ENCODE results near the gene NDUFA7. TPM values are rescaled to one million over a fixed set of nuclear protein-coding genes. Genes with fewer than 3 reads are reported as not detected.

The NDUFA7 gene
- total RNA-seq, 4 donors from 2014 or later = 23.8 to 40.6 (median 32.8) TPM

GRCh38 chr19:8338835-8339234 is 17.7 kb upstream of the NDUFA7 start:
- Histone ChIP-seq H3K4me1 (peaks cover 15 to 69% (median 33%) of the 10 kb centered on the region in 3 donors), H3K27me3 (peaks cover 0 to 79% (median 3%) of the 10 kb centered on the region in 4 donors), H3K36me3 (no peaks in the 10 kb centered on the region), H3K9me3 (no peaks in the 10 kb centered on the region), H3K27ac (no peak overlapping the region), H3K4me3 (no peak overlapping the region)
- 56 to 69% methylated on average over 4 to 6 of the region's 6 CpGs for WGBS, 2 donors
- DNase-seq = no peak
- intact Hi-C loops (cut with DNase I) = no loop called here
- TF ChIP-seq, protein P1, sequence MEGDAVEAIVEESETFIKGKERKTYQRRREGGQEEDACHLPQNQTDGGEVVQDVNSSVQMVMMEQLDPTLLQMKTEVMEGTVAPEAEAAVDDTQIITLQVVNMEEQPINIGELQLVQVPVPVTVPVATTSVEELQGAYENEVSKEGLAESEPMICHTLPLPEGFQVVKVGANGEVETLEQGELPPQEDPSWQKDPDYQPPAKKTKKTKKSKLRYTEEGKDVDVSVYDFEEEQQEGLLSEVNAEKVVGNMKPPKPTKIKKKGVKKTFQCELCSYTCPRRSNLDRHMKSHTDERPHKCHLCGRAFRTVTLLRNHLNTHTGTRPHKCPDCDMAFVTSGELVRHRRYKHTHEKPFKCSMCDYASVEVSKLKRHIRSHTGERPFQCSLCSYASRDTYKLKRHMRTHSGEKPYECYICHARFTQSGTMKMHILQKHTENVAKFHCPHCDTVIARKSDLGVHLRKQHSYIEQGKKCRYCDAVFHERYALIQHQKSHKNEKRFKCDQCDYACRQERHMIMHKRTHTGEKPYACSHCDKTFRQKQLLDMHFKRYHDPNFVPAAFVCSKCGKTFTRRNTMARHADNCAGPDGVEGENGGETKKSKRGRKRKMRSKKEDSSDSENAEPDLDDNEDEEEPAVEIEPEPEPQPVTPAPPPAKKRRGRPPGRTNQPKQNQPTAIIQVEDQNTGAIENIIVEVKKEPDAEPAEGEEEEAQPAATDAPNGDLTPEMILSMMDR (IDR thresholded peaks at IDR 0.05) = no peak
- TF ChIP-seq POLR2A (IDR thresholded peaks at IDR 0.05) = no peak

GRCh38 chr19:8337728-8338127 is 16.6 kb upstream of the NDUFA7 start:
- Histone ChIP-seq H3K4me3 (no peak overlapping the region), H3K27me3 (peaks cover 0 to 79% (median 6%) of the 10 kb centered on the region in 4 donors), H3K4me1 (peaks cover 15 to 69% (median 35%) of the 10 kb centered on the region in 3 donors), H3K36me3 (no peaks in the 10 kb centered on the region), H3K27ac (peak overlapping the region in 1 of 4 donors; percentile 34), H3K9me3 (no peaks in the 10 kb centered on the region)
- DNase-seq = no peak
- TF ChIP-seq, protein P1 (IDR thresholded peaks at IDR 0.05) = no peak
- TF ChIP-seq POLR2A (IDR thresholded peaks at IDR 0.05) = no peak
- WGBS, 2 donors = 53 to 63% methylated on average over 5 of the region's 7 CpGs
- intact Hi-C loops (cut with DNase I) = no loop called here

DNA sequence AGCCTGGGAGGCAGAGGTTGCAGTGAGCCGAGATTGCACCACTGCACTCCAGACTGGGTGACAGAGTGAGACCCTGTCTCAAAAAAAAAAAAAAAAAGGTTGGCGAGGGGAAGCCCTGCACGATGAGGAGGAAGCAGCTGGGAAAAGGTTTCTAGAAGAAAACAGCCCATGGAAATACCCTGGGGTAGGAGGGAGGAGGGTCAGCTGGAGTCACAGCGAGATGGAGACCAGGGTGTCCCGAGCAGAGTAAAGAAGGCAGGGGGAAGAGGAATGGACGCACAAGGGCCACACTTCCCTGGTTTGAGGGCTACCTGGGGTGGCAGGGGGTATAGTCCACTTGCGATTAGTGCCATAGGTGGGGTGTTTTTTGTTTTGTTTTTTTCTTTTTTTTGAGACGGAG is 15.5 kb upstream of the NDUFA7 start:
- H3K27ac ChIP-seq = no peak overlapping the region
- no peaks in the 10 kb centered on the region for H3K36me3 ChIP-seq
- intact Hi-C loops (cut with DNase I) = no loop called here
- no peak for DNase-seq
- H3K9me3 ChIP-seq = no peaks in the 10 kb centered on the region
- peaks cover 0 to 77% (median 5%) of the 10 kb centered on the region in 4 donors for H3K27me3 ChIP-seq
- peaks cover 13 to 58% (median 29%) of the 10 kb centered on the region in 3 donors for H3K4me1 ChIP-seq
- TF ChIP-seq, protein P1 (IDR thresholded peaks at IDR 0.05) = no peak
- no peak for TF ChIP-seq POLR2A (IDR thresholded peaks at IDR 0.05)
- WGBS, 2 donors = 55 to 62% methylated on average over 7 to 8 of the region's 8 CpGs
- H3K4me3 ChIP-seq = no peak overlapping the region

DNA sequence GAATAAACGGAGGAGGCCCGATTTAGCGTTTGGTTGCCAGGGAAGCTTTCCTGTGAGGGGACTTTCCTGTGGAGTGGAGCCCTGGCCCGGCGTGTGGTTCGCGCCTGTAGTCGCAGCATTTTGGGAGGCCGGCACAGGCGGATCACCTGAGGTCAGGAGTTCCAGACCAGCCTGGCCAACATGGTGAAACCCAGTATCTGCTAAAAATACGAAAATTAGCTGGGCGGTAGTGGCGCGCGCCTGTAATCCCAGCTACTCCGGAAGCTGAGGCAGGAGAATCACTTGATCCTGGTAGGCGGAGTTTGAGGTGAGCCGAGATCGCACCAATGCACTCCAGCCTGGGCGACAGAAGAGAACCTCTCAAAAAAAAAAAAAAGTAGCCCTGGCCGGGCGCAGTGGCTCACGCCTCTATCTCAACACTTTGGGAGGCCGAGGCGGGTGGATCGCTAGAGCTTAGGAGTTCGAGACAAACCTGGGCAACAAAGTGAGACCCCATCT is 14.9 kb upstream of the NDUFA7 start:
- H3K4me1 ChIP-seq = peaks cover 13 to 53% (median 29%) of the 10 kb centered on the region in 3 donors
- no peaks in the 10 kb centered on the region for H3K36me3 ChIP-seq
- peak overlapping the region in 3 of 4 donors; percentile 36 to 68 (median 52) for H3K4me3 ChIP-seq
- no peaks in the 10 kb centered on the region for H3K9me3 ChIP-seq
- H3K27ac ChIP-seq = peak overlapping the region in 2 of 4 donors; percentile 10
- TF ChIP-seq POLR2A (IDR thresholded peaks at IDR 0.05) = no peak
- TF ChIP-seq, protein P1 (IDR thresholded peaks at IDR 0.05) = no peak
- DNase-seq = no peak
- WGBS, 2 donors = 31 to 55% methylated on average over 14 to 16 of the region's 27 CpGs
- H3K27me3 ChIP-seq = peaks cover 0 to 72% (median 5%) of the 10 kb centered on the region in 4 donors
- intact Hi-C loops (cut with DNase I) = no loop called here

DNA sequence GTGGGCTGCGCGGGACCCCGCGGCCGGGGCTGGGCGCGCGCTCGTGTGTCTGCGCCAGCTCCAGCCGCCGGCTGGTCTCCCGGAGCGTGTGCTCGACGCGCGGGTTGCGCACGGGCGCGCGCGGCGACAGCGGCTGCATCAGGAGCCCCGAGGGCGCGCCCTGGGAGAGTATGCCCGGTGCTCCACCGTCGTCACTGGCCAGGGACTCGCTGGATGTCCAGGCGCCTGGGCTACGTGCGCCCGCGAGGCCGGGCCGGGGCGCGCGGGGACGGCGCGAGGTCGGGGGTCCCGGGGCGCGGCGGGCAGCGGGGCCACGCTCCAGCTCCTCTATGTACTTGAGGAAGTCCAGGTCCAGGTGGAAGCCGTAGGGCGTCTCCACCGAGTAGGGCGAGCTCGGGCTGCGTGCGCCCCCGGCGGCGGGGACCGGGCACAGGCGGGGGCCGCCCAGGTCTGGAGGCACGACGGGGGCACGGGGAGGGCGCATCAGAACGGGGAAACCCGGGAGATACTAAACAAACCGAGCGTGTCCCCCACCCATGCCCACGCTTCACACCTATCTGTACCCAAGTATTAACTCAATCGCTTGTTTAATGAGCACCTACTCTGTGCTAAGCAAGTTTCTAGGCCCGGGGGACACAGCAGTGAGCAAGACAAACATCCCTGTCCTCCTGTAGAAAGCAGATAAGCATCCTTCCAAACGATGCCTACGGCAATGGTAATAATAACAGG is 14.3 kb upstream of the NDUFA7 start:
- H3K9me3 ChIP-seq = no peaks in the 10 kb centered on the region
- peaks cover 0 to 66% (median 5%) of the 10 kb centered on the region in 4 donors for H3K27me3 ChIP-seq
- peak overlapping the region in 2 of 4 donors; percentile 10 for H3K27ac ChIP-seq
- H3K4me3 ChIP-seq = peak overlapping the region; percentile 31 to 68 (median 44)
- DNase-seq = no peak
- H3K4me1 ChIP-seq = peaks cover 13 to 49% (median 29%) of the 10 kb centered on the region in 3 donors
- intact Hi-C loops (cut with DNase I) = no loop called here
- H3K36me3 ChIP-seq = no peaks in the 10 kb centered on the region
- TF ChIP-seq POLR2A (IDR thresholded peaks at IDR 0.05) = no peak
- TF ChIP-seq, protein P1 (IDR thresholded peaks at IDR 0.05) = peak in 1 of 6 experiments; percentile 39
- WGBS, 2 donors = 8 to 30% methylated on average over 8 to 16 of the region's 79 CpGs

All from esophagus squamous epithelium (tissue), 5 donors.